ENCODE results near the gene COX4I2.

DNA sequence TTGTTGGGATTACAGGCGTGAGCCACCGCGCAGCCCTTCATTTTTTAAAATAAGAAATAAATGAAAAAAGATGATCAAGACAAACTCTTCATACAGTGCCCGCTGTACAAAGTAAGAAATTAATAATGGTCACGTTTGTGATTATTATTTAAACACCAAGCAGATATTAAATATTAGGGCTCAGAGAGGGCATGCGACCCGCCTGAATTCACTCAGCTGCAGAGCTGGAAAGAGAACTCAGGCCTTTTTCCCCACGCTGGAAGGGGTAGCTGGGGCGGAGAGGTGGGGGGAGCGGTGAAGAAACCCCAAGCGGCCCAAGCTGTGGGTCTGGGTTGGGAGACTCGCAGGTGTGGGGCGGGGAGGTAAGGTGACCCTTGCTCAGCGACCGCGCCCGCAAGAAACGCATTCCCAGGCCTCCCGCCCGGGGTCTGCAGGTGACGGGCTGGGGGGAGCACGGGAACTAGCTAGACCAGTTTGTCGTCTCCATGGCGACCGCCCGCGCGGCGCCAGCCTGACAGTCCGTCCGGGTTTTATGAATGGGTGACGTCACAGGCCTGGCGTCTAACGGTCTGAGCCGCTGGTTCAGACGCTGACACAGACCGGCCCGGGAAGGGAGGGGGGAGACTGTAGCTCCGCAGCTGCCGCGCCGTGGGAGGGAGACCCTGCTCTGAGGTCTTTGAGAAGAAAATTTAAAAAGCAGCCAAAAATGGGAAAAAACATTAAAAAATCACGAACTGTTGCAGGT, 33.7 kb upstream of the COX4I2 start:
- TF ChIP-seq, protein P1, sequence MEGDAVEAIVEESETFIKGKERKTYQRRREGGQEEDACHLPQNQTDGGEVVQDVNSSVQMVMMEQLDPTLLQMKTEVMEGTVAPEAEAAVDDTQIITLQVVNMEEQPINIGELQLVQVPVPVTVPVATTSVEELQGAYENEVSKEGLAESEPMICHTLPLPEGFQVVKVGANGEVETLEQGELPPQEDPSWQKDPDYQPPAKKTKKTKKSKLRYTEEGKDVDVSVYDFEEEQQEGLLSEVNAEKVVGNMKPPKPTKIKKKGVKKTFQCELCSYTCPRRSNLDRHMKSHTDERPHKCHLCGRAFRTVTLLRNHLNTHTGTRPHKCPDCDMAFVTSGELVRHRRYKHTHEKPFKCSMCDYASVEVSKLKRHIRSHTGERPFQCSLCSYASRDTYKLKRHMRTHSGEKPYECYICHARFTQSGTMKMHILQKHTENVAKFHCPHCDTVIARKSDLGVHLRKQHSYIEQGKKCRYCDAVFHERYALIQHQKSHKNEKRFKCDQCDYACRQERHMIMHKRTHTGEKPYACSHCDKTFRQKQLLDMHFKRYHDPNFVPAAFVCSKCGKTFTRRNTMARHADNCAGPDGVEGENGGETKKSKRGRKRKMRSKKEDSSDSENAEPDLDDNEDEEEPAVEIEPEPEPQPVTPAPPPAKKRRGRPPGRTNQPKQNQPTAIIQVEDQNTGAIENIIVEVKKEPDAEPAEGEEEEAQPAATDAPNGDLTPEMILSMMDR (IDR thresholded peaks at IDR 0.05): no peak
- TF ChIP-seq, protein P2, sequence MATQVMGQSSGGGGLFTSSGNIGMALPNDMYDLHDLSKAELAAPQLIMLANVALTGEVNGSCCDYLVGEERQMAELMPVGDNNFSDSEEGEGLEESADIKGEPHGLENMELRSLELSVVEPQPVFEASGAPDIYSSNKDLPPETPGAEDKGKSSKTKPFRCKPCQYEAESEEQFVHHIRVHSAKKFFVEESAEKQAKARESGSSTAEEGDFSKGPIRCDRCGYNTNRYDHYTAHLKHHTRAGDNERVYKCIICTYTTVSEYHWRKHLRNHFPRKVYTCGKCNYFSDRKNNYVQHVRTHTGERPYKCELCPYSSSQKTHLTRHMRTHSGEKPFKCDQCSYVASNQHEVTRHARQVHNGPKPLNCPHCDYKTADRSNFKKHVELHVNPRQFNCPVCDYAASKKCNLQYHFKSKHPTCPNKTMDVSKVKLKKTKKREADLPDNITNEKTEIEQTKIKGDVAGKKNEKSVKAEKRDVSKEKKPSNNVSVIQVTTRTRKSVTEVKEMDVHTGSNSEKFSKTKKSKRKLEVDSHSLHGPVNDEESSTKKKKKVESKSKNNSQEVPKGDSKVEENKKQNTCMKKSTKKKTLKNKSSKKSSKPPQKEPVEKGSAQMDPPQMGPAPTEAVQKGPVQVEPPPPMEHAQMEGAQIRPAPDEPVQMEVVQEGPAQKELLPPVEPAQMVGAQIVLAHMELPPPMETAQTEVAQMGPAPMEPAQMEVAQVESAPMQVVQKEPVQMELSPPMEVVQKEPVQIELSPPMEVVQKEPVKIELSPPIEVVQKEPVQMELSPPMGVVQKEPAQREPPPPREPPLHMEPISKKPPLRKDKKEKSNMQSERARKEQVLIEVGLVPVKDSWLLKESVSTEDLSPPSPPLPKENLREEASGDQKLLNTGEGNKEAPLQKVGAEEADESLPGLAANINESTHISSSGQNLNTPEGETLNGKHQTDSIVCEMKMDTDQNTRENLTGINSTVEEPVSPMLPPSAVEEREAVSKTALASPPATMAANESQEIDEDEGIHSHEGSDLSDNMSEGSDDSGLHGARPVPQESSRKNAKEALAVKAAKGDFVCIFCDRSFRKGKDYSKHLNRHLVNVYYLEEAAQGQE (IDR thresholded peaks at IDR 0.05; ENCODE audit: insufficient read depth in 1 of 2, low read depth in 2 of 2, low read length in 1 of 2): no peak
- TF ChIP-seq POLR2AphosphoS5 (IDR thresholded peaks at IDR 0.05; ENCODE audit: low read depth, low read length) (peak; percentile 91; the same call in 1 of the 2 replicates), TCF7L2 (IDR thresholded peaks at IDR 0.05; ENCODE audit: low read depth, low read length) (peak; percentile 69; the same call in 1 of the 2 replicates), SIN3A (IDR thresholded peaks at IDR 0.05; ENCODE audit: borderline replicate concordance, insufficient read depth, low read depth, low read length) (peak; percentile 99)

All from Panc1 (cell line).